COLO668 (cell line): ENCODE measurements around the gene SLC24A4.
A peak's percentile ranks its signal among the peaks of the same experiment; 100 is the strongest.

Experiments used
- DNase-seq: peaks from one replicate; lab custom pipeline; 2025; ENCODE audit not compliant: unreplicated experiment; lab: John Stamatoyannopoulos, UW

Gene SLC24A4

DNA sequence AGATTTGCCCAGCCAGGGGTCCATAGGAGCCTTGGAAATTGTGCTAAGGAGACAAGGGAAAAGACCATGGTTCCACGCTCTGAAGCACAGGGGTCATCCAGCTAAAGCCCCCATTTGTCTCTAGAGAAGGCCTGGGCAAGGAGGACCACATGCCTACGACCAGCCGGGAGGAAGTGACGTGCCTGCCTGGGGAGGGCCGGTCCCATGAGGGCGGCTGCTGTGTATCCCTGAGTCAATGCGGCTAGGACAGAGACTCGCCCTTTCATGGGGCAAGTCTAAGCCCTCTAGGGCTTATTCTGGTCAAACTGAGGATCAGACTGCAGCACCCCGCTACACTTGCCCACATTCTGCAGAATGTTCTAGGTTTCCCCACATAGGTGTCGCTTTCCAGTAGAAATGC is 170.1 kb downstream of the SLC24A4 start:
- no peak for DNase-seq

DNA sequence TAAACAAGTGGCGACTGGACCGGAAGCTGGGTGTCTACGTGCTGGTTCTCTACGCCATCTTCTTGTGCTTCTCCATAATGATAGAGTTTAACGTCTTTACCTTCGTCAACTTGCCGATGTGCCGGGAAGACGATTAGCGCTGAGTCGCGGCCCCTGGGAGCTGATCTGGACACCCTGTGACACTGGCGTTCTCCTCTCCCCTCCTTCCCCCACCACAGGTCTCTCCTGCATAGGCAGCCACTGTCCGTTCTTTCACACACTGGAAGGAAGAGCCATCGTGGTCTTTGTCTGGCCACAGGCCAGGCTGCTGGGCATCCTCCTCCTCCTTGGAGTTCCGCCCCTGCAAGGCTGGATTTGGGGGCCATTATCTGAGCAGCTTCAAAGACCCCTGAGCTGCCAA is 170.5 kb downstream of the SLC24A4 start:
- no peak for DNase-seq

DNA sequence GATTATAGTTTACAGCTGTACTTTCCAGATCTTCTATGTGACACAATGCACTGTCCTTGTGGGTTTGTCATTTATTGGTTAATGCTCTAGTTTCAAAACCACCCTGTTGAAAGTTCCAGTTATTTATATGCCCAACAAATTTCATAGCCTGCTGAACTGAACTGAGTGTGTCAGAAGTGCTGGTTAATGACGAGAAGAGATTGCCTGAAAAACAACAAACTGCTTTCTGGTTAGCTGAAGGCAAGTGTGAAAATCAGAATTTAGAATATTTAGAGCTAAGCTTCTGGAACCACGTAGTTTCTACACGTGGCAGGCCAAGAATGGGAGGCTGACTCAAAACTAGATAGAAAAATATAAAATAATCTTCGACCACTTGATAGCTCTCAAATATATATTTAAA is 171.5 kb downstream of the SLC24A4 start:
- DNase-seq: no peak

DNA sequence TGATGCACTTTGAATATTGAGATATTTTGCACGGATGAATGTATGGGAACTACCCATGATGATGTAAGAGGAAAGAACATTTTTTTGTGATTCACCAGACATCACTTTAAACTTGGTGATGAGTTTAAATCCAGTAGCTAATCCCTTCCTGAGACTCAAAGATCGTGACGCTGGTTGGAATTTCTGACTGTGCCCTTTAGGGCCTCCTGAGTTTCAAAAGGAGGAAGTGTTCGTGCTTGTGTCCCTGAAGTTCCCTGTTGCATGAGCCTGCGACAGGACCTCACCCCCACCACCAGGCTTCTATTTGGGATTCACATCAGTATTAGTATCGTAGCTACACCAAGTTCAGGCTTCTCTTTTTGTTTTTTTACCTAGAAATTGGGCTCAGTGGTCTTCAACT is 172.1 kb downstream of the SLC24A4 start:
- DNase-seq: no peak

DNA sequence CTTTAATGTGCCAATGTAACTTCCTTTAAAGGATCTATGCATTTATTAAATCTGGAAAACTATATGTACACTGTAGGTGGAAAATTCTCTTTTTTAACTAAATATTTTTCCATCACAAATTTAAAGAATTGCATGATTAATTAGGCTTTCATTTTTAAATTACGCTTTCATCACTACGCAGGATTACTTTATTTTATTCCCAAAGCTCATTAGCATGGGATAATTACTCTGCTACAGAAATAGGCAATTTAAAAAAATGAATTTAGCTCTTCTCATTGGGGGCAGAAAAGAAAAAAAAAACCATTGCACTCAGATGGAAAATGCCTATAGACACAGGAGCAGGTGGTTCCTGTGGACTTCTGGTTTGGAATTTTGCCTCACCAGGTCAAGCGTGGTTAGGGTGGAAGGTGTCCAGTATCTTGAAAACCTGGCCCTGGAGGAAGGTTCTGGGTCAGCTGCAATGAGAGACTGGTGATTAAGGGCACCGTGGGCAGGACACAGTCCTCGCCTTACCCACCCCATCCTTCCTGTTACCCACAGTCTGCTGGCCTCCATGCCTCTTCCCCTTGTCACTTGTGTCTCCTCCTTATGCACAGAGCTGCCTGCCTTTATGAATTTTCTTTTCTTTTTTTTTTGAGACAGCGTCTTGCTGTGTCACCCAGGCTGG is 173.4 kb downstream of the SLC24A4 start:
- DNase-seq: no peak

DNA sequence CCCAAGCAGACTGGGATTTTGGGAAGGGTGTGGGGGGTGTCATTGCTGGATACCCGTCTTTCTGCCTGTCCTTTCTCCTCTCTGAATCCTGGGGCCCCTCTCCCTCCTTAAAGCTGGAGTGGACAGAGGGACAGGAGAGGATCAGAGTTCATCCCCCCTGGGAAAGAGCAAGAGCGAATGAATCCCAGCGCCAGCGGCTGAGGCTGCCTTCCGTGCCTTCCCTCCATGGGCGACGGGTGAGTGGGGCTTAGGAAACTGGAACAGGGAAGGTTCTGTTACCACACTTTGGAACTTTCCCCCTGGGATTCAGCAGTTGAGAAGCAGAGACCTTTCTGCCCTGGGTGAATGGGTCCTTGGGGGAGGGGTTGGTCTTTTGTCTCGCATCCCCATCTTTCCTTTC is 174.4 kb downstream of the SLC24A4 start:
- no peak for DNase-seq

DNA sequence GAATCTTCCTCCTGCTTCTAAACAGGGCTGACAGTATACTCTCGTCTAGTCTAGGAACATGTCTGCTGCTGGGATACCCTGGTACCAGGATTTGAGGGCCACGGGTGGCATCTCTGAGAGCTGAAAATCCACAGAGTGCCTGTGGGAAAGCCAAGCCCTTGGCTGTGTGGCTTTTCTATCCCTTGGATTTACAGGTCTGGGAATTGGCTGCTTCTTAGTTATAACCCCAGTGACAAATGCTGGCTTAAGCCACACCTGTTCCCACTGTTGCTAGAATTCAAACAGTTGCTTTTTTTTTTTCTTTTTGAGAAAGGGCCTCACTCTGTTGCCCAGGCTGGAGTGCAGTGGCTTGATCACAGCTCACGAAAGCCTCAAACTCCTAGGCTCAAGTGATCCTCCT is 176.3 kb downstream of the SLC24A4 start:
- DNase-seq: no peak

DNA sequence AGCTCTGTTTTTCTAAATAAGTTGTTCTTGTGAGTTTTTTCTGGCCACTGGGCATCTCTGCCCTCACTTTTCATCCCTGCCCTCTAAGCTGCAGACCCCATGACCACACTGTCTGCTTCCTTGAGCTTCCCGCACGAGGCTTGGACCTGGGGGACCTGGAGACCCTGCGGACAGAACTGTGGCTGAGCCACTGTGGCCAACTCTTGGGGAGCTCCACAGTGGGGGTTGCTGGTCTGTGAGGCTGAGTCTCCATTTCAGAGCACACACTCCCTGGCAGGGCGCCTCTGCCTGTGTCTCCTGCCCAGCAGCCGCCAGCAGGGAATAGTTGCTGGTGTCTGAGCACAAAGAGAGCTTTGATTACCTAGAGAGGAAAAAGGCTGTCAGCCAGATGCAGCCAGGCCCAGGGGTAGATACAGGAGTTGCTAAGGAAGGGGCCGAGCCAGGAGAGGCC is 177.6 kb downstream of the SLC24A4 start:
- no peak for DNase-seq

DNA sequence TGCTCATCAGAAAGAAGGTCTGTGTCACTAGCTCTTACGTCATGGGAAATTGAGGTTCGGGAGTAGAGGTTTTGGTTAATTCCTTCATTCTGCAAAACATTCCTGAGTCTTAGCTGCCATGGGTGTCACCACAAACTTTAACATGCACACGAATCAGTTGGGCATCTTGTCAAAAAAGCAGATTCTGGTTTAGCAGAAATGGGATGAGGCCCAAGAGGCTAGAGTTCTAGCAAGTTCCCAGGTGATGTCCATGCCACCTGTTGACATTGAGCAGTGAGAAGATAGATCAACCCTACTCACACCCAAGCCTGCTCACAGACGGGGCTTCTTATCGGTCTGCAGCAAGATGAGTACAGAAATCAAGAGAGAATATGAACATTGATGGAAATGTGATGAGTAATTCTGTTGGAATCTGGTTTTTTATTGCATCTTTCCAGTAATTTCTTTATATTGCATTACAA is 179.0 kb downstream of the SLC24A4 start:
- DNase-seq: no peak

DNA sequence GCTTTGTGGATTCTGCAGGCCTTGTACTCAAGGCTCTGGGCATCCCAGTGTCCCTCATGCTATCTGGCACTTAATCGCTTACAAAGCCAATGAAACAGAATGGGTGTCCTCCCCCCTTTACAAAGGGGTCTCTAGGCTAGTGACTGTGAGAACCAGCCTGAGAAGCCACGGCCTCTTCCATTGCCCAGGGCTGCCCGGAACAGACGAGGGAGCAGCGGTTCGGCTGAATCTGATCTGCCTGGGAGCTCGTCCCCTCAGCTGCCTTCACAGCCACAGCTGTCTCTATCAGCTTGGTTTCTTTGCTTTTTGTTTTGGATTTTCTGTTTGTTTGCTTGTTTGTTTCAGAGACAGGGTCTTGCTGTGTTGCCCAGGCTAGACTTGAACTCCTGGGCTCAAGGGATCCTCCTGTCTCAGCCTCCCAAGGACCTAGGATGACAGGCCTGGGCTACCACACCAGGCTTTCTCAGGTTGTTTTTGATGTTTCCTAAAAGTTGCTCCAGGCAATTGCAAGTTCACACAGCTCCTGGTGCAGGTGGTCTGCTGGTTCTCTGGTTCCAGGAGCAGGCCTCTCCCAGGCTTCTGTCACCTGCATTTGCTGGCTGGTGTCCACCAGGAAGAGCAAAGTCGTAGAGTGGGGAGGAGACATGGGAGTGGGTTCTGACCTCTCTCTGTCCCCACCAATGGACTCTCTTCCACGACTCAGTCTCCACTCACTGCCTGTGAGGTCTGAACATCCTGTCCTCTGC is 179.7 kb downstream of the SLC24A4 start:
- no peak for DNase-seq

DNA sequence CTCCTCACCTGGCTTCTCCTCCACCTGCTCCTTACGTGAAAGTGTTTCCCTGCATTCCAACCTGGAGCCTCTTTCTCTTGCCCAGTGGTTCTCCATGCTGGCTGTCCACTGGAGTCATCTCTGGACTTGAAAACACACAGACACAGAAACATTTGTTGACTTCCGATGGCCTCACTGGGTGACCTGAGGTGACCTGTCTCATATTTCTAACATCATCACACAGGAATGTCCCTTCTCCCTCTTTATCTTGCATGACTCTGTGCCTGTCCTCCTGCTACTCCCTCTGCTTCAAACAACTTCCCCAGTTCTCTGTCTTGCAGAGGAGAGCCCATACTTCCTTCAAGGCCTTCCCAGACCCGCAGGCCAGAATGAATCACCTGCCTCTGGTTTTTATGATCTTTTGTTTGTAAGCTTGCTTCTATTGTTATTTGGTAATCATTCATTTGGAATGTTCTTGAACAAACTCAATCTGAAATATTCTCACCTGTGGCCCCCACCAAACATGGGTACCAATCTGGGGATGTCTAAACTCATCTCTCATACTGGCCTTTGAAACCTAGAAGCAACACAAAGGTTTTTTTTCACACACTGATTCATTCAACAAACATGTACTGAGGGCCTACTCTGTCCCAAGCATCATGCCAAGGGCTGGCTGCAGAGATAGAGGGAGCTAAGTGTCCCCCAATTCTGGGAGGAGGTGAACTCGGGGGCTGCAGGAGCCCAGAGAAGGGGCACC is 181.0 kb downstream of the SLC24A4 start:
- no peak for DNase-seq

DNA sequence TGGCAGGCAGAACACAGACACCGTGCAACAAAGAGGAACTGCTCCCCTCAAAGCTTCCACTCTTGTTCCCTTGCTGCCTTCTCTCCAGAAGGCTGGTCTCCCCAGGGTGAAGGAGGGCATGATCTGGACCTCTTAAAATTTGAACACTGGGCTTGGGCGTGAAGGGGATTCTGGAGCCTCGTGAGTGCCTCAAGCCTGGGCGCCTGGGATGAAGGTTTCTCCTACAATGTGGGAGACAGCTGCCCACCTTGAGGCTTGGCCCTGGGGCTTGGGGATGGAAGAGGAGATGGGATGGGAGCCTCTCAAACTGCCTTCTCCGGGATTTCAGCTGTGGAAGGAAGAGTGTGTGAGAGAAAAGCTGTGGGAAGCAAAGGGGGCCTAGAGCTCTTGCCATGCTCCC is 182.9 kb downstream of the SLC24A4 start:
- no peak for DNase-seq

DNA sequence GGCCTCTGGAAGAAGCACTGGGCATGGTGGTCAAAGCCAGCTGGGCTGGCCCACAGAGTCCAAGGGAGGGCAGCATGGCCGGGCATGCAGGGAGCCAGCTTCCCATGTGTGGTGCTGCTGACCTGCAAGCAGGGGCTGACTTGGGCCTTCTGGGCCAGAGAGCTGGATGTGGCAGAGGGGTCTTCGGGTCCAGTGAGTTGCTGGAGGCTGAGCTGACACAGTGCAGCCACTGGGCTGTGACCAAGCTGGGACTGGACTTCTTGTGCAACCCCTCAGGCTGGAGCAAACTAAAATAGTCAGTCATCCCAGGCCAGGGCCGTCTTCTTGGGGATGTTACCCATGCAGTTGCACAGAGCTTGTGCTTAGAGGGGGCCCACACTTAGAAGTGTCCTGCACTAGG is 183.3 kb downstream of the SLC24A4 start:
- no peak for DNase-seq

DNA sequence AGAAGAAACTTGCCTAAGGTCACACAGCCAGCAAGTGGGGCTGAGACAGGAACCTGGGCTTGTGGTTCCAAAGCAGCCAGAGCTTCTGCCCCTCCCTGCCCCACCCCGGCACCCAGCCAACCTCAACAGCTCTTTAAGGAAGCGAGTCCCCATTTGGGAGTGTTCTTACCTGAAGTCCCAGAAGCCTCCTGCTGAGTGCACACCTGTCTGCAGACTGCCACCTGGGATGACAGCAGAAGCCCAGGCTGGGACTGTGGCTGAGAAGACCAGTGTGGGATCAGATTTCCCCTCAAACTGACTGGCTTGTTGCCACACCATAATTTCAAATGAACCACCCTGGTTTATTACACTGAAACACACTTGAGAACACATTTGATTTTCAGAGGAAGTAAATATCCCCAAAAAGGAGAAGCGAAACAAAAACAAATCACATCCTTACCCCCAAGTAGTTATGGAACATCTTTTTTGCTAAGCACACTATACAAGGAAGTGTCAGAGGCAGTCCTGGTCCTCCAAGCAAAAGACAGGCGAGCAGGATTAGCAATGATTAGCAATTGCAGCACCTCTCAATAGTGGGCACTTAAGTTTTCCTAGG is 184.3 kb downstream of the SLC24A4 start:
- DNase-seq: peak; percentile 83

DNA sequence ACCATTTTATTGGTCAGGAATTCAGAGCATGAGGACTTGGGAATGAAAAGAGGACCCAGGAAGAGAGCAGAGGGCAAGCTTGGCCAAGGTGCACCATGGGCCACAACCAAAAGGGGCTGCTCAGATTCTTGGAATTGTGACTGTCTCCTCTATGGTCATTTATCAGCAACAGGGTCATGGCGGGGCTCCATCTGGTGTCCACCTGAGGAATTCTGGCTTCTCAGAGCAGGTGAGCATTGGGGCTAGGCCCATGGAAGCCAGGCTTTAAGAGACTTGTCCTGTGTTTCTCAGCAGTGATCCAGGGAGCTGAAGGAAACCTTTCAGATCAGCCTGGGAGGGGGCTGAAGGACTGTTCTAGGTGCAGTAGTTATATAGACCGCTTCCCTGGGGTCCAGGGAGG is 188.0 kb downstream of the SLC24A4 start:
- DNase-seq: no peak

DNA sequence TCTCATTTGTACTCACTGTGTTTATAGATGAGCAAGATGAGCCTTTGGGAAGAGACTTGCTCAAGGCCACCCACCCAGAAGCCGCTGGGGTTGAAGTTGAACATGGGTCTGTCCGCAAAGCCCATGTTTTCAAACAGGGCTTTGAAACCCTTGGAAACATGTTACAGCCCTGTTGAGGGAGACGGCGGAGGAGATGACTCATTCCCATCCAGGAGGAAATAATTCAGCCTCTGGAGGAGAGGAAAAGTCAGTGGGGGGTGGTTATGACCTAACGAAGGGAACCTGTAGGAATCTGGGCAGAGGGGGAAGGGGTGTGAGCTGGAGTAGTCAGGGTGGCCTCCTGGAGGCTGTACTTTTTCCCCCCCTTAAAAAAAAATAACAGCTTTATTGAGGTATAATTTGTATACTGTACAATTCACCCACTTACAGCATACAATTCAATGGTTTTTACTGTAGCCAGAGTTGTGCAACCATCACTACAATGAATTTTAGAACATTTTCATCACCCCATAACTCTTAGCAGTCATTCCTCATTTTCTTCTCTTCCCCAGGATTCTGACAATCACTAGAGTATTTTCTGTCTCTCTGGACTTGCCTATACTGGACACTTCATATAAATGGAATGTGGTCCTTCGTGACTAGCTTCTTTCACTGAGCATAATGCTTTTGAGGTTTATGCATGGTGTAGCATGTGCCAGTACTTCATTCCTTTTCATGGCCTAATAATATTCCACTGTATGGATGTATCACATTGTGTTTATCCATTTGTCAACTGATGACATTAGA is 188.7 kb downstream of the SLC24A4 start:
- peak; percentile 12 for DNase-seq

DNA sequence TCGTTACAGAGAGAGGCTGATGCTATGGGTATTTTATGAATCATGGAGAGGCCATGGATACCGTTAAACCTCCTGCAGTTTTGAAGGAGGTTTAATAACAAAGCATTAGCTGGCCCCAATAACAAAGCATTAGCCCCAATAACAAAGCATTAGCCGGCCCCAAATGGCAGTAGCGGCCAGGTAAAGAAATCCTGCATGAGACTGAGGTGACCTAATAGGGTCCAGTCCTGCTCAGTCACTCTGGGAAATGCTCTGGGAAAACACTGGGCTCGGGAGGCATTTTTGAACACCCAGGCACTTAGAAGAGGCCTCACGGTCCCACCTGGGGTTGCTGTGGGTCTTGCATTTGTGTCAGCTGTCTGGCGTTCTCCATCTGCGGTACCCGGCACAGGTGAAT is 189.8 kb downstream of the SLC24A4 start:
- DNase-seq: no peak

DNA sequence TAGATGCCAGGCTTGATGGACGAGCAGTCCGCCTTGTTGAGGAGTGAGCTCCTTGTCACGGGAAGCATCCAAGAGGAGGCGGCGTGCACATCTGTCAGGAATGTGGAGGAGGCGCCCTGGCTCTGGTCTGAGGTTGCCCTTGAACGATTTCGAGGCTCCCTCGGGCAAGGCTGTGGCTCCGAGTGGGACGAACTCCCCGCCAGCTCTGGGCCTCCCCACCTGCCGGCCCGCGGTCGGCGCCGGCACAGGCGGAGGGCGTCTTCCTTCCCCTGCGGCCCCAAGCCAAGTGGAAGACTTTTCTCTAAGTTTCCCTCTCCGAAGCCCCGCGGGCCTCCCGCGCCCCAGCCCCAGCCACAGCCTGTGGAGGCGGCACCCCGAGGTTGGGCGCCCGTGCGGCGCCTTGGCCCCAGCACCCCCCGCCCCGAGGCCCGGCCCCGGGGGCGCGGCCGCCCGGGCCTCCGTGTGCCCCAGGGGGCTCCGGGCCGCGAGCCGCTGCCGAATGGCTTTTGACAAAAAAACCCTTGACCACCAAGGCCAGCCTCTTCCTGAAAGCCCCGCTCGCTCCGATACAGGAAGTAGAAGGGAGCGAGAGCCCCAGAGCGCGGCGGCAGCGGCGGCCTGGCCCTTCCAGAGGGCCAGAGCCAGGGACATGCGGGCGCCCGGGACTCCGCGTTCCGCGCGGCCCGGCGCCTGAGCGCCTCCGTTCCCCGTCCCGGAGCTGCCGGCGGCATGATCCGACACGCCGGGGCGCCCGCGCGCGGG is 190.4 kb downstream of the SLC24A4 start, which contains the start of gene RIN3:
TSS of gene RIN3 (plus strand) at position 578 of the 762 bp plus-strand sequence. CDS start at position 730, 152 bp downstream.
- DNase-seq: peak; percentile 57

DNA sequence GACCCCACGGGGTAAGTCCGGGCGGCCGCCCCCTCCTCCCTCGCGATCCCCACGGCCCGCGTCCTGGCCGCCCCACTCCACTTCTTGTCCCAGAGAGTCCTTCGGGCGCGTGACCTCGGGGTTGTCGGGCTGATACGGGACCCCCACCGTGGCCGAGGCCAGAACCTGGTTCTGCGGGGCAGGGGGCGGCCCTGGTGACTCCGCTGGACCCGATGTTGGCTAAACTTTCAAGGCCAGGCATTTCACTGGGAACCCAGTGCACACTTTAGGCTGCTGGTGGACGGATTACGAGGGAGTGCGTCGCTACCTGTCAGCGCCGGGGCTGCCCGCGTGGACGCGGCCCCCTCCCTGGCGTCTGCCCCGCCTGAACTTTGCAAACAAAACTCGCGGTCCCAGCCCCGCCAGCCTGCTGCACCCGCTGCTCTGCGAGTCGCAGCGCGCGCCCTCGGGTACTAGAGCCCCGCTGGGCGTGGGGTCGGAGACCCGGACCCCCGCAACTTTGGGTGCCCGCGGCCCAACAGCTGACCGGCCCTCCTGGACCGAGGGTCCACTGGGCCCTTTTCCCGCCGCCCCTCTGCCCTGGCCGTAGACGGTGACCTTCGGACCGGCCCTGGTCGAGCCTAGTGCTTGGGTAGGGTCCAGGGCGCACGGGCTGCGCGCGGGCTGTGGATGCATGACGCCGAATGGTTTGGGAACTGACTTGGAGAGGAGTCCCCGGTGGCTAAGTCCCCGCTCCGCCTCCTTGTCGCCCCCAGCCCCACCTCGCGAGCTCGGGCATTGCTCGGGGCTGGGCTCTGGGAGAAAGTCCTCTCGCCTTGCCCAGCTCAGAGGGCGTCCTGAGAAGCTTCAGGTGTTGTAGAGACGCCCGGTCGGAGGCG is 191.2 kb downstream of the SLC24A4 start:
- no peak for DNase-seq
